ENCODE measurements around the gene IL11. TPM values are rescaled to one million over a fixed set of nuclear protein-coding genes. Genes with fewer than 3 reads are reported as not detected.

IL11 gene
- total and polyA plus RNA-seq, 2 donors (not counting 3 experiments of a cell fraction or from before 2014, with no cell fraction given) = not detected

DNA sequence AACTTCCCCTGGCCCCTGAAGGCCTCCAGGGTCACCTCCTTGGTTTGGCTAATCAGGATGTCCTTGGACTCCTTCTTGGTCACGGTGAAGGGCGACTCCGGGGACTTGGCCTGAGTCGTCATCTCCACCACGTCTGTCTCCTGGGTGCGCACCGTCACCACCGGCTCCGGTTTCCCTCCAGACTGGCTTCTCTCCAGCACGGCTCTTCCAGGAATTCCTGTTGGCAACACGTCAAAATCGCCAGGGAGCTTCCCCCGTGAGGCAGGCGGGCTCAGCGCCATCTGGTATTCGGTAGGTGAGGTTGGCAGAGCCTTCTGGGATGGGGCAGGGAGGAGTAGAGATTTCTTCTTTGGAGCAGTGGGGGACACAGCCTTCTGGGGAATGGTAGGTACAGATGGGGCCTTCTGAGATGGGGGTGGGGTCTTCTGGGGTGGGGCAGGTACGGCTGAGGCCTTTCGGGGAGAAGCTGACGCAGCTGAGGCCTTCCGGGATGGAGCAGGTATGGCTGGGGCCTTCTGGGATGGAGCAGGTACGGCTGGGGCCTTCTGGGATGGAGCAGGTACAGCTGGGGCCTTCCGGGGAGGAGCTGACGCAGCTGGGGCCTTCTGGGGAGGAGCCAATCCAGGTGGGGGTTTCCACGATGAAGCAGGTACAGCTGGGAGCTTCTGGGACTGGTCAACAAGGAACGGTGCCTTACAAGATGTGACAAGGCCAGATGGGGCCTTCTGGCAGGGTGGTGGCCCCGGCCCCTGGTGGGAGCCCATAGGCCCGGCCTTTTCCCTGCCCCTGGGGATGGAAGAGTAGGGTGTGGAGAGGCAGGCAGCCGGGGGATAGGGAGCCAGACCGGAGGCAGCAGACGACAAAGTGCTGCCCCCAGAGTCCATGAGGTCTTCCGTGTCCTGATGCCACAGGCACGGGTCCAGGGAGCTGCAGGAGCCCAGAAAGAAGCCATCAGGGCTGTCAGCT is 11.0 kb downstream of the IL11 start:
- dilution Hi-C loops (cut with MboI; ENCODE audit: extremely low pct_ligation_motif_present, low sequenced_read_pairs) (no loop called here), intact Hi-C loops (cut with micrococcal nuclease) (no loop called here)
- Histone ChIP-seq H4K20me1 (replicated peaks; ENCODE audit: control insufficient read depth, extremely low read depth, insufficient read depth, low read length) (no peaks in the 10 kb centered on the region), H3K4me2 (ENCODE audit: insufficient read depth, low read length) (no peak overlapping the region), H3K36me3 (ENCODE audit: control insufficient read depth in 2 of 2, extremely low read depth in 1 of 2, insufficient read depth in 2 of 2, low read length in 2 of 2) (no peaks in the 10 kb centered on the region), H3K27me3 (ENCODE audit: control insufficient read depth in 2 of 2, insufficient read depth in 2 of 2, low read length in 2 of 2) (peaks cover 11 to 12% of the 10 kb centered on the region in 2 experiments), H3K9me3 (replicated peaks; ENCODE audit: control insufficient read depth, insufficient read depth, low read length) (no peaks in the 10 kb centered on the region), H3K4me1 (ENCODE audit: control insufficient read depth, extremely low read depth, insufficient read depth, low read length) (no peaks in the 10 kb centered on the region), H3K9me1 (replicated peaks; ENCODE audit: control insufficient read depth, extremely low read depth, insufficient read depth, low read length) (no peaks in the 10 kb centered on the region), H3K9ac (replicated peaks; ENCODE audit: extremely low read depth, insufficient read depth, low read length) (no peak overlapping the region), H3K27ac (ENCODE audit: insufficient read depth, low read depth, low read length) (no peak overlapping the region), H3K4me3 (replicated peaks in 1 of 3; ENCODE audit: insufficient read depth in 1 of 3, low read depth in 1 of 3, low read length in 3 of 3) (no peak overlapping the region), H2AFZ (ENCODE audit: low read depth, low read length) (no peak overlapping the region), H3K79me2 (ENCODE audit: control insufficient read depth, insufficient read depth, low read length) (no peaks in the 10 kb centered on the region)
- ChIA-PET POLR2A (interaction anchor here (0.9 to 1.0 kb wide), 2 partner anchors 10 to 20 kb away, joined by 3 to 7 read pairs; partner anchors contain the start of gene KMT5C), CTCF (no interaction called here)
- TF ChIP-seq JUN (IDR thresholded peaks at IDR 0.05; ENCODE audit: borderline replicate concordance, insufficient read depth, insufficient read length, low read depth) (no peak), FOS (IDR thresholded peaks at IDR 0.05; ENCODE audit: borderline replicate concordance, insufficient read depth, low read length) (no peak), POLR2AphosphoS5 (IDR thresholded peaks at IDR 0.05; ENCODE audit: insufficient read depth, low read depth, low read length) (no peak), MYC (IDR thresholded peaks at IDR 0.05; ENCODE audit: low read depth, low read length) (no peak), GATA2 (IDR thresholded peaks at IDR 0.05; ENCODE audit: insufficient read depth, insufficient read length, low read depth, low read length) (no peak)
- TF ChIP-seq, protein P1, sequence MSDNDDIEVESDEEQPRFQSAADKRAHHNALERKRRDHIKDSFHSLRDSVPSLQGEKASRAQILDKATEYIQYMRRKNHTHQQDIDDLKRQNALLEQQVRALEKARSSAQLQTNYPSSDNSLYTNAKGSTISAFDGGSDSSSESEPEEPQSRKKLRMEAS (IDR thresholded peaks at IDR 0.05; ENCODE audit: insufficient read depth, insufficient read length) = no peak
- DNase-seq (ENCODE audit: low read depth, low spot score) = no peak
- no peak for FAIRE-seq
- BruUV-seq (replicated peaks) = no TSS peak
